ENCODE results near the gene AGAP1.

The AGAP1 gene

DNA sequence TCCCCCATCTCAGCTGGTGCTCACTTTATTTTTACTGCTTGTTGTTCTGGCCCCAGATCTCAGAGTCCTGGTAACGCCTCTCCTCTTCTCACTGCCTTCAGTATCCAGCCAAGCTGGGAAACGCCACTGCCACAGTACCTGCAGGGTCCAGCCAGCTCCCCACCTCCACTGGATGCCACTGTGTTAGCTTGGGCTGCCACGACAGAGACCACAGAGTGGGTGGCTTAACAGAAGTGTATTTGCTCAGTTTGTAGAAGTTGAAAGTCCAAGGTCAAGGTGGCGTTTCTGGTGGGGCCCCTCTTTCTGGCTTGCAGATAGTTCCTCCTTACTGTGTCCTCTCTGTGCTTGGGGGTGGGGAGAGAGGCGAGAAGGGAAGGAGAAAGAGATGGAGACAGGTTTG lies 107.1 kb downstream of the AGAP1 start:
- TF ChIP-seq, protein P1, sequence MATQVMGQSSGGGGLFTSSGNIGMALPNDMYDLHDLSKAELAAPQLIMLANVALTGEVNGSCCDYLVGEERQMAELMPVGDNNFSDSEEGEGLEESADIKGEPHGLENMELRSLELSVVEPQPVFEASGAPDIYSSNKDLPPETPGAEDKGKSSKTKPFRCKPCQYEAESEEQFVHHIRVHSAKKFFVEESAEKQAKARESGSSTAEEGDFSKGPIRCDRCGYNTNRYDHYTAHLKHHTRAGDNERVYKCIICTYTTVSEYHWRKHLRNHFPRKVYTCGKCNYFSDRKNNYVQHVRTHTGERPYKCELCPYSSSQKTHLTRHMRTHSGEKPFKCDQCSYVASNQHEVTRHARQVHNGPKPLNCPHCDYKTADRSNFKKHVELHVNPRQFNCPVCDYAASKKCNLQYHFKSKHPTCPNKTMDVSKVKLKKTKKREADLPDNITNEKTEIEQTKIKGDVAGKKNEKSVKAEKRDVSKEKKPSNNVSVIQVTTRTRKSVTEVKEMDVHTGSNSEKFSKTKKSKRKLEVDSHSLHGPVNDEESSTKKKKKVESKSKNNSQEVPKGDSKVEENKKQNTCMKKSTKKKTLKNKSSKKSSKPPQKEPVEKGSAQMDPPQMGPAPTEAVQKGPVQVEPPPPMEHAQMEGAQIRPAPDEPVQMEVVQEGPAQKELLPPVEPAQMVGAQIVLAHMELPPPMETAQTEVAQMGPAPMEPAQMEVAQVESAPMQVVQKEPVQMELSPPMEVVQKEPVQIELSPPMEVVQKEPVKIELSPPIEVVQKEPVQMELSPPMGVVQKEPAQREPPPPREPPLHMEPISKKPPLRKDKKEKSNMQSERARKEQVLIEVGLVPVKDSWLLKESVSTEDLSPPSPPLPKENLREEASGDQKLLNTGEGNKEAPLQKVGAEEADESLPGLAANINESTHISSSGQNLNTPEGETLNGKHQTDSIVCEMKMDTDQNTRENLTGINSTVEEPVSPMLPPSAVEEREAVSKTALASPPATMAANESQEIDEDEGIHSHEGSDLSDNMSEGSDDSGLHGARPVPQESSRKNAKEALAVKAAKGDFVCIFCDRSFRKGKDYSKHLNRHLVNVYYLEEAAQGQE (IDR thresholded peaks at IDR 0.05; ENCODE audit: insufficient read depth in 1 of 2, low read depth in 2 of 2, low read length in 2 of 2) = no peak
- TF ChIP-seq TAF1 (IDR thresholded peaks at IDR 0.05; ENCODE audit: borderline replicate concordance, insufficient read depth, low read length) (no peak), SIN3A (IDR thresholded peaks at IDR 0.05; ENCODE audit: borderline replicate concordance, insufficient read depth, low read length) (no peak), FOXP2 (optimal IDR thresholded peaks at IDR 0.05; ENCODE audit: borderline replicate concordance, extremely low read depth, extremely low read length, insufficient read depth) (no peak)

DNA sequence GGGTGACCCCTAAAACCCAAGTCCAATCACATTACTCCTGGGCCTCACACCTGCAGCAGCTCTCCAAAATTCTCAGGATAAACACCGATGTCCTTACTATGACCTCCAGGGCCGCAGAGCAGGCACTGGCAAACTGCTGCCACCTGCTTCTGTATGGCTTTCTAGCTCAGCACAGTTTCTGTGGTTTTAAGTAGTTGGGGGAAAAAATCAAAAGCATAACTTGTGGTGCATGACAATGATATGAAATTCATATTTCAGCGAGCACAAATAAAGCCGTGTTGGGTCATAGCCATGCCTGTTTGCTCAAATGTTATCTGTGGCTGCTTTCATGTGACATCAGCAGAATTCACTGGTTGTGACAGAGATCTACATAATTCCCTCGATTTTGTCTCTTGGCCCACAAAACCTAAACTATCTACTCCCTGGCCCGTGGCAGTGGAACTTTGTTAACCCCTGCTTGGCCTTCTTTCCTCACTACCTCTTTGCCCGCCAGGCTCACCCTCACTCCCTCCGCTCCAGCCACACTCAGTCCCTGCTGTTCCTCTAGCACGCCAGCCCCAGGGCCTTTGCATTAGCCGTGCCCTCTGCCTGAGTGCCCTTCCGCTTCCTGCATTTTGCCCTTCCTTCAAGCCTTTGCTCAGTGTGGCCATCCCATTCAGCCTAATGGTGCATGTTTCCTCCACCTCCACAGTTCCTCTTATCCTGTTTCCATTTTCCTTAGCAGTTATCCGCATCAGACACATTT lies 108.3 kb downstream of the AGAP1 start:
- TF ChIP-seq, protein P1 (IDR thresholded peaks at IDR 0.05; ENCODE audit: insufficient read depth in 1 of 2, low read depth in 2 of 2, low read length in 2 of 2) = no peak
- TF ChIP-seq FOXP2 (optimal IDR thresholded peaks at IDR 0.05; ENCODE audit: borderline replicate concordance, extremely low read depth, extremely low read length, insufficient read depth) (no peak), SIN3A (IDR thresholded peaks at IDR 0.05; ENCODE audit: borderline replicate concordance, insufficient read depth, low read length) (no peak), POLR2AphosphoS5 (IDR thresholded peaks at IDR 0.05; ENCODE audit: low read depth, low read length) (no peak), TAF1 (IDR thresholded peaks at IDR 0.05; ENCODE audit: borderline replicate concordance, insufficient read depth, low read length) (no peak)

DNA sequence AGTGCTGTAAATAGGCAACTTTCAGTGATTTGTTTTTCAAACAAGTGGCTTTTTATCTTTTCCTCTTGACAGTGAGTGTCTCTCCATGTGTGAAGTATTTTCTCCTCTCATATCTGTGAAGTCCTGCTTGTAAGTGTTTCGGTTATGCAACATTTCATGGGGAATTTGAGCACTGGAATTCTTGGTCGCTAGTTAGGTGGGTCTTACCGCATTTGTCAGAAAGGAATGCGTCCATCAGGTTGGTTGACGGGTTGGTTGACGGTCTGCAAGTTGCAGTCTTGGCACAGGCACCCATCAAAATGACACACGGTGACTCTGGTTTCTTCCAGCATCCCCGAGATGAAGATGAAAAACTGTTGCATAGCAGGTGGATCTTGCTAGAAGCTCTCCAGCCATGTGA lies 109.8 kb downstream of the AGAP1 start:
- TF ChIP-seq POLR2AphosphoS5 (IDR thresholded peaks at IDR 0.05; ENCODE audit: low read depth, low read length) (no peak), SIN3A (IDR thresholded peaks at IDR 0.05; ENCODE audit: borderline replicate concordance, insufficient read depth, low read length) (no peak), TAF1 (IDR thresholded peaks at IDR 0.05; ENCODE audit: borderline replicate concordance, insufficient read depth, low read length) (no peak), FOXP2 (optimal IDR thresholded peaks at IDR 0.05; ENCODE audit: borderline replicate concordance, extremely low read depth, extremely low read length, insufficient read depth) (no peak)
- TF ChIP-seq, protein P1 (IDR thresholded peaks at IDR 0.05; ENCODE audit: insufficient read depth in 1 of 2, low read depth in 2 of 2, low read length in 2 of 2) = no peak

DNA sequence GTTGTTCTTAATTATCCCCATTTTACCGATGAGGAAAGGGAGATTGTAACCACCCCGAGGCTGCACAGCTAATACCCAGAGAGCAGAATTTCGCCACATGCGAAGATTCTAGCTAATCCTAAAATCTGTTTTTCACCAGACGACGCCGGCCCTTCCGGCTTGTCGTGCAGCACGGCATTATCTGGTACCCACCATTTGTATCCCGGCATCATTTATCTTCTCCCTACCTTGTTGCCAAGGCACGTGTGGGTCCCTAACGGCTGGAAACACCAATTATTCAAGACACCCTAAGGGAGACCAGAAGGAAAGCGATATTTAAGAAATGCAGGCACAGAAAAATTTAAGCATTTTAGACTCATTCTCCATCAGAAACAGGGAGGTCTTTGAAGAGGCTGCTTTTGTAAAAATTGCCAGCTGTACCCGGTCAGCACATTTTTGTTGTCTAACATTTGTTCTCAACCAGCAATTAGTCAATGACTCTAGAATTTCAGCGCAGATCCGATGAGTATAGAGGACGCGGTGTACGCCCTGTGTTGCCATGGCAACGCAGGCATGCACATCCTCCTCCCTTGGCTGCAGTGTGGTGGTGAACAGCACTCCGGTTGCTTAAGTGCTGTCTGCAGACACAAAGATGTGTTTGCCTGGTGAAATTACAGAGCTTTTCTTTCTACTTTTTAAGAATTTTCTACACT lies 111.6 kb downstream of the AGAP1 start:
- TF ChIP-seq, protein P1 (IDR thresholded peaks at IDR 0.05; ENCODE audit: insufficient read depth in 1 of 2, low read depth in 2 of 2, low read length in 2 of 2) = no peak
- TF ChIP-seq POLR2AphosphoS5 (IDR thresholded peaks at IDR 0.05; ENCODE audit: low read depth, low read length) (no peak), TAF1 (IDR thresholded peaks at IDR 0.05; ENCODE audit: borderline replicate concordance, insufficient read depth, low read length) (no peak), SIN3A (IDR thresholded peaks at IDR 0.05; ENCODE audit: borderline replicate concordance, insufficient read depth, low read length) (no peak), FOXP2 (optimal IDR thresholded peaks at IDR 0.05; ENCODE audit: borderline replicate concordance, extremely low read depth, extremely low read length, insufficient read depth) (no peak)
